DND-41 (cell line): ENCODE measurements around the gene CARD14.

Experiments
- ATAC-seq: fragments of 200-7000 bp; cut with Tn5 transposase; 3 replicates; pipeline ENCODE4 v1.9.1; 2021; ENCODE audit warnings: low read depth; ENCODE audit not compliant: insufficient read depth
- DNase-seq: peaks from one replicate; pipeline ENCODE4 v3.0.0-alpha.2; 2020
- H2AFZ ChIP-seq: 2 replicates; pipeline ENCODE4 v1.6.0; 2012; ENCODE audit warnings: low read depth, low read length
- H3K27ac ChIP-seq: 2 replicates; pipeline ENCODE4 v1.5.1; 2012; ENCODE audit warnings: low read length, inconsistent platforms
- H3K27me3 ChIP-seq: fragments of 200-600 bp; sonication (generic); 2 replicates; pipeline ENCODE4 v1.6.0; 2012; ENCODE audit warnings: low read length, mild to moderate bottlenecking, inconsistent platforms; ENCODE audit not compliant: insufficient read depth, poor library complexity
- H3K36me3 ChIP-seq: 2 replicates; pipeline ENCODE4 v1.5.1; 2012; ENCODE audit warnings: low read length, inconsistent platforms; ENCODE audit not compliant: insufficient read depth
- H3K4me1 ChIP-seq: 2 replicates; pipeline ENCODE4 v1.5.1; 2012; ENCODE audit warnings: mild to moderate bottlenecking, low read length; ENCODE audit not compliant: insufficient read depth
- H3K4me2 ChIP-seq: 2 replicates; pipeline ENCODE4 v1.6.0; 2012; ENCODE audit warnings: mild to moderate bottlenecking, moderate library complexity, low read length, inconsistent platforms; ENCODE audit not compliant: insufficient read depth
- H3K4me3 ChIP-seq, 2 experiments: fragments of 200-600 bp in 1 of 2; shearing (Covaris generic) in 1 of 2; 2 replicates each; pipeline ENCODE4 v1.5.1; 2012 to 2016; ENCODE audit warnings: inconsistent platforms in 2 of 2, low read length in 2 of 2, mild to moderate bottlenecking in 2 of 2, low read depth in 1 of 2, moderate library complexity in 1 of 2
- H3K79me2 ChIP-seq: 2 replicates; pipeline ENCODE4 v1.6.0; 2012; ENCODE audit warnings: low read length, inconsistent platforms; ENCODE audit not compliant: insufficient read depth
- H3K9ac ChIP-seq: 2 replicates; pipeline ENCODE4 v1.6.0; 2012; ENCODE audit warnings: low read depth, mild to moderate bottlenecking, inconsistent platforms, low read length, moderate library complexity
- H3K9me3 ChIP-seq: 2 replicates; pipeline ENCODE4 v1.5.1; 2012; ENCODE audit warnings: low read length, moderate library complexity, mild to moderate bottlenecking, inconsistent platforms; ENCODE audit not compliant: insufficient read depth, severe bottlenecking
- H4K20me1 ChIP-seq: 2 replicates; pipeline ENCODE4 v1.6.0; 2012; ENCODE audit warnings: low read length; ENCODE audit not compliant: insufficient read depth
- EZH2 ChIP-seq: IDR thresholded peaks from 3 replicates; pipeline ENCODE4 v1.6.1; 2012; ENCODE audit warnings: borderline replicate concordance, low read depth, mild to moderate bottlenecking, moderate library complexity, low read length, inconsistent platforms; ENCODE audit not compliant: severe bottlenecking
- TF ChIP-seq, protein P1 (sequence below): IDR thresholded peaks from 2 replicates; pipeline ENCODE4 v1.5.1; 2012; ENCODE audit warnings: borderline replicate concordance, low read length, moderate library complexity, mild to moderate bottlenecking; ENCODE audit not compliant: poor library complexity, severe bottlenecking; ENCODE audit errors: extremely low read depth

Gene CARD14

DNA sequence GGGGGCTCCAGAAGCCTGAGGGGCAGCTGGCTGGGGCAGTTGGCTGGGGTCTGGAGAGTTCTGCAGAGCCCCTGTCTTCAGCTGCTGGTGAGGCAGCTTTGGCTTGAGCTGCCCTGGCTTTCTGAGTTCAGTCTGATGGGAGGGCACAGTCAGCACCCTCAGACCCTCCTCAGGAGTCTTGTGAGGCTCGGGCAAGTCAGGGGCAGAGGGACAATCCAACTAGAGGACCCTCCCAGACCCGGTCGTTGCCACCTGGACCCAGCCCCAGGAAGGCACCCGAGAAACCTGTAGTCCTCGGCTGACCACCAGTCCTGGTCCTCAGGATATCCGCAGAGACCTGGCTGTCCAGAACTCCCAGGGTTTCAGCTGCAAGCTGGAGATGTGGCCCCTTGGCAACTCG is 1.9 kb downstream of the CARD14 start:
- no peak overlapping the region for H3K4me3 ChIP-seq
- H3K27ac ChIP-seq, result no peak overlapping the region
- no peaks in the 10 kb centered on the region for H3K79me2 ChIP-seq
- H4K20me1 ChIP-seq, result no peaks in the 10 kb centered on the region
- no peak overlapping the region for H2AFZ ChIP-seq
- TF ChIP-seq, protein P1, sequence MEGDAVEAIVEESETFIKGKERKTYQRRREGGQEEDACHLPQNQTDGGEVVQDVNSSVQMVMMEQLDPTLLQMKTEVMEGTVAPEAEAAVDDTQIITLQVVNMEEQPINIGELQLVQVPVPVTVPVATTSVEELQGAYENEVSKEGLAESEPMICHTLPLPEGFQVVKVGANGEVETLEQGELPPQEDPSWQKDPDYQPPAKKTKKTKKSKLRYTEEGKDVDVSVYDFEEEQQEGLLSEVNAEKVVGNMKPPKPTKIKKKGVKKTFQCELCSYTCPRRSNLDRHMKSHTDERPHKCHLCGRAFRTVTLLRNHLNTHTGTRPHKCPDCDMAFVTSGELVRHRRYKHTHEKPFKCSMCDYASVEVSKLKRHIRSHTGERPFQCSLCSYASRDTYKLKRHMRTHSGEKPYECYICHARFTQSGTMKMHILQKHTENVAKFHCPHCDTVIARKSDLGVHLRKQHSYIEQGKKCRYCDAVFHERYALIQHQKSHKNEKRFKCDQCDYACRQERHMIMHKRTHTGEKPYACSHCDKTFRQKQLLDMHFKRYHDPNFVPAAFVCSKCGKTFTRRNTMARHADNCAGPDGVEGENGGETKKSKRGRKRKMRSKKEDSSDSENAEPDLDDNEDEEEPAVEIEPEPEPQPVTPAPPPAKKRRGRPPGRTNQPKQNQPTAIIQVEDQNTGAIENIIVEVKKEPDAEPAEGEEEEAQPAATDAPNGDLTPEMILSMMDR, result no peak
- no peak for TF ChIP-seq EZH2
- no peak overlapping the region for H3K4me2 ChIP-seq
- no peak for ATAC-seq
- no peaks in the 10 kb centered on the region for H3K36me3 ChIP-seq
- H3K27me3 ChIP-seq, result no peaks in the 10 kb centered on the region
- no peaks in the 10 kb centered on the region for H3K4me1 ChIP-seq
- DNase-seq, result no peak
- H3K9ac ChIP-seq, result no peak overlapping the region
- no peaks in the 10 kb centered on the region for H3K9me3 ChIP-seq

DNA sequence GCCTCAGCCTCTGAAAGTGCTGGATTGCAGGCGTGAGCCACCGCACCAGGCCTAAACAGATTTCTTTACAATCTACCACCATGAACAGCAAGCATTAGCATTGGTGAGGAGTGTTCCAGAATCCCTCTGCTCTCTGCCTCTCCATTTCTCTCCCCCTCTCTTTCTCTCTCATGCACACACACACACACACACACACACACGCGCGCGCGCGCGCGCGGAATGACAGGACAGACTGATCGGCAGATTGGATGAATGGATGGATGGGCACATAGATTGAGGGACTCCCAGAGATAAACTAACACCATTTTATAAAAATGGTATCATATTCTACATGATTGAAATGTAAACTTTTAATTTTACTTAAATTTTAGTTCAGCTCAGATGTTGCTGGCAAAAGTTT is 3.3 kb downstream of the CARD14 start:
- no peak for TF ChIP-seq EZH2
- TF ChIP-seq, protein P1, result no peak
- no peak for DNase-seq
- H3K27me3 ChIP-seq, result peaks cover 4% of the 10 kb centered on the region

DNA sequence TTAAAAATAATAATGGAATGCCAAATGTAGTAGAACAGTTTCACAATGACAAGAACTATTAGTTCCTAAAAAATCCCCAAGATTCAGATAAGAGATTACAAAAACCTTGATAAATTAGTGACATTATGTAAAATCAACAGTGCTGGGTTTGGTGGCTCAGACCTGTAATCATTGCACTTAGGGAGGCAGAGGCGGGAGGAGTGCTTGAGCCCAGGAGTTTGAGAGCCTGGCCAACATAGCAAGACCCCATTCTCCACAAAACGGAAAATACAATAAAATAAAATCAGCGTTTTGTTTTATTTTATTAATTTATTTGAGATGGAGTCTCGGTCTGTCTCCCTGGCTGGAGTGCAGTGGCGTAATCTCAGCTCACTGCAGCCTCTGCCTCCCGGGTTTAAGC is 4.1 kb downstream of the CARD14 start:
- H3K9me3 ChIP-seq, result no peaks in the 10 kb centered on the region

More for the DNA sequence above, 3.3 kb downstream of the CARD14 start:
- H3K79me2 ChIP-seq, result no peaks in the 10 kb centered on the region
- H3K9ac ChIP-seq, result no peak overlapping the region
- H3K4me3 ChIP-seq, result no peak overlapping the region
- H2AFZ ChIP-seq, result no peak overlapping the region
- H3K36me3 ChIP-seq, result no peaks in the 10 kb centered on the region
- H3K9me3 ChIP-seq, result no peaks in the 10 kb centered on the region
- no peak overlapping the region for H3K27ac ChIP-seq
- H3K4me2 ChIP-seq, result no peak overlapping the region
- no peaks in the 10 kb centered on the region for H4K20me1 ChIP-seq
- no peaks in the 10 kb centered on the region for H3K4me1 ChIP-seq
- ATAC-seq, result no peak

More for the DNA sequence above, 4.1 kb downstream of the CARD14 start:
- TF ChIP-seq, protein P1, result no peak
- TF ChIP-seq EZH2, result no peak
- Histone ChIP-seq H2AFZ (no peak overlapping the region), H3K4me1 (no peaks in the 10 kb centered on the region), H4K20me1 (no peaks in the 10 kb centered on the region), H3K27ac (no peak overlapping the region), H3K9ac (no peak overlapping the region), H3K4me2 (no peak overlapping the region), H3K79me2 (no peaks in the 10 kb centered on the region), H3K4me3 (no peak overlapping the region), H3K36me3 (no peaks in the 10 kb centered on the region), H3K27me3 (peaks cover 4% of the 10 kb centered on the region)
- DNase-seq (no peak), ATAC-seq (no peak)
